HG02884 (cell line): ENCODE measurements around the gene EOLA2.
"Not testable (repeated sequence)": the region's sequence is repeated elsewhere in the genome, so short reads cannot be mapped to it uniquely, and the experiment has no call there.

Source experiments
- ATAC-seq: cut with Tn5 transposase; IDR thresholded peaks from one replicate; pipeline ENCODE4 v1.9.1; 2021; ENCODE audit warnings: mild to moderate bottlenecking, moderate library complexity; ENCODE audit not compliant: unreplicated experiment

EOLA2 gene

GRCh38 chrX:149938427-149938880 is at the start of gene EOLA2:
TSS of gene EOLA2 (minus strand) at chrX:149938491. CDS start at chrX:149933874, 4,617 bp downstream.
- ATAC-seq, result peak; percentile 73

GRCh38 chrX:149987613-149988012 is 49.3 kb upstream of the EOLA2 start:
- ATAC-seq, result no peak

- no peak for ATAC-seq
These were observed 46.1 kb upstream of the EOLA2 start for GRCh38 chrX:149984411-149984810.

GRCh38 chrX:149982310-149982709 is 44.0 kb upstream of the EOLA2 start:
- no peak for ATAC-seq

- no peak for ATAC-seq
These were observed 40.9 kb upstream of the EOLA2 start for GRCh38 chrX:149979126-149979644.

GRCh38 chrX:149962859-149963757 is 24.8 kb upstream of the EOLA2 start:
- ATAC-seq, result no peak

GRCh38 chrX:149962010-149962409 is 23.7 kb upstream of the EOLA2 start:
- no peak for ATAC-seq

- no peak for ATAC-seq
These were observed 23.3 kb upstream of the EOLA2 start for GRCh38 chrX:149961572-149961971.

- ATAC-seq, result no peak
These were observed 12.4 kb upstream of the EOLA2 start for GRCh38 chrX:149950681-149951080.

GRCh38 chrX:149949743-149950436 is 11.6 kb upstream of the EOLA2 start:
- ATAC-seq, result no peak

GRCh38 chrX:149948016-149948415 is 9.7 kb upstream of the EOLA2 start:
- no peak for ATAC-seq

- ATAC-seq, result not testable (repeated sequence)
These were observed 8.6 kb upstream of the EOLA2 start for GRCh38 chrX:149946932-149947331.

GRCh38 chrX:149945820-149946219 is 7.5 kb upstream of the EOLA2 start:
- ATAC-seq, result not testable (repeated sequence)

GRCh38 chrX:149945087-149945670 is 6.9 kb upstream of the EOLA2 start:
- ATAC-seq, result not testable (repeated sequence)

GRCh38 chrX:149940674-149941024 is 2.4 kb upstream of the EOLA2 start:
- not testable (repeated sequence) for ATAC-seq

- peak; percentile 44 for ATAC-seq
These were observed 1.8 kb upstream of the EOLA2 start for GRCh38 chrX:149939905-149940673.

- peak; percentile 1 for ATAC-seq
These were observed 1.3 kb upstream of the EOLA2 start for GRCh38 chrX:149939655-149939904.

GRCh38 chrX:149938881-149939654 is 777 bp upstream of the EOLA2 start:
- ATAC-seq, result no peak

GRCh38 chrX:149937871-149938426 is 342 bp downstream of the EOLA2 start:
- peak; percentile 0 for ATAC-seq

- ATAC-seq, result not testable (repeated sequence)
These were observed 963 bp downstream of the EOLA2 start for GRCh38 chrX:149937328-149937727.
